Progenitor cell of endocrine pancreas (in vitro differentiated cells): ENCODE results near the gene VPS52. TPM values are rescaled to one million over a fixed set of nuclear protein-coding genes. Genes with fewer than 3 reads are reported as not detected.

Experiments
- DNase-seq: peaks from one replicate; pipeline ENCODE4 v3.0.0; 2021; ENCODE audit warnings: low spot score; ENCODE audit not compliant: unreplicated experiment
- H3K27ac Mint-ChIP-seq: 2 replicates; pipeline ENCODE4 v1.8.0; 2021; ENCODE audit warnings: mild to moderate bottlenecking, moderate library complexity, mixed read lengths
- H3K27me3 Mint-ChIP-seq: 2 replicates; pipeline ENCODE4 v1.8.0; 2021; ENCODE audit warnings: mixed read lengths
- H3K36me3 Mint-ChIP-seq: 2 replicates; pipeline ENCODE4 v1.8.0; 2022; ENCODE audit warnings: mixed read lengths; ENCODE audit not compliant: insufficient read depth
- H3K4me1 Mint-ChIP-seq: 2 replicates; pipeline ENCODE4 v1.8.0; 2021; ENCODE audit warnings: low read depth, mixed read lengths
- H3K4me3 Mint-ChIP-seq: 2 replicates; pipeline ENCODE4 v1.8.0; 2021; ENCODE audit warnings: low read depth, mild to moderate bottlenecking, moderate library complexity, mixed read lengths
- H3K9me3 Mint-ChIP-seq: 2 replicates; pipeline ENCODE4 v1.8.0; 2021; ENCODE audit warnings: low read depth, mixed read lengths
- total RNA-seq: library from RNA; stranded (reverse); gene quantifications from 2 replicates; pipeline ENCODE4 v1.2.1, GENCODE V29; 2021
- TF ChIP-seq, protein P1 (sequence below): fragments of 200-600 bp; sonication (generic); IDR thresholded peaks from one replicate; pipeline ENCODE4 v1.5.0; 2021; ENCODE audit warnings: antibody characterized with exemption, mild to moderate bottlenecking; ENCODE audit not compliant: unreplicated experiment

Gene VPS52
- total RNA-seq, 1 donor from 2014 or later, result 77.2 TPM

DNA sequence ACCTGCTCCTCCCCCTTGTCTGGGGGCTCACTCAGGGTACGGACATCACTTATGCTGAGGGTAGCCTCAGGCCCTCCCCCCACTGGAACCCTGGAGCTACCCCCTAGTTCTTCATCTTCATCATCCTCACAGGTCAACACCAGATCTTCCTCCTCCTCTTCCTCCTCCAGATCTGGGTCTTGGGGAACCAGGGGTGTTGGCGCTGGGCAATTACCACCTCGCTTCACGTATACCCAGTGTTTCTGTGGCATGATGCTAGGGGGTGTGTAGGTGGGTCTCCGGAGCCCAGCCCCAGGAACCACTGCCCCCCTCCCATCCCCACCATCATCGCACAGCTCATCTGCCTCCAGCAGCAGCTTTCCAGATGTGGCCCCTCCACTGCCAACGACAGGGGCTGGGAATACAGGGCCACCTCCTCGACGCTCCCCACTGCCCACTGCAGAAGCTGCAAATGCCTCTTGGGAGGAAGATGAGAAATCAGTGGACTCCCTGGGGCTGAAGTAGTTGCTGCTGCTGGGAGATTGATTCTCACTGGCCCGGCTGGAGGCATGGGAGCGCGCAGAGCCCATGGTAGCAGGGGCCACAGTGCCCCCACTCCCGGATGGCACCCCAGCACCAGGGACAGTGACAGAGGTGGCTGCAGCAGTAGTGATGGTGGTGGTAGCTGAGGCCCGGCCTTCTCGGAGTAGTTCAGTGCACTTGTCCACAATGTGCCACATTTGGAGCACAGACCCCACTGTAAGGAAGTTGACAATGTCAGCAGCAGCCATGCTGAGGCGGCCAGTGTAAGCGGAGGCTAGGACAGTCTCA is 44.3 kb upstream of the VPS52 start:
- Mint-ChIP-seq H3K4me1 (peaks cover 41% of the 10 kb centered on the region), H3K27ac (peak overlapping the region; percentile 73), H3K36me3 (peaks cover 25% of the 10 kb centered on the region), H3K4me3 (peak overlapping the region; percentile 76), H3K9me3 (no peaks in the 10 kb centered on the region), H3K27me3 (peaks cover 3% of the 10 kb centered on the region)
- no peak for DNase-seq
- TF ChIP-seq, protein P1, sequence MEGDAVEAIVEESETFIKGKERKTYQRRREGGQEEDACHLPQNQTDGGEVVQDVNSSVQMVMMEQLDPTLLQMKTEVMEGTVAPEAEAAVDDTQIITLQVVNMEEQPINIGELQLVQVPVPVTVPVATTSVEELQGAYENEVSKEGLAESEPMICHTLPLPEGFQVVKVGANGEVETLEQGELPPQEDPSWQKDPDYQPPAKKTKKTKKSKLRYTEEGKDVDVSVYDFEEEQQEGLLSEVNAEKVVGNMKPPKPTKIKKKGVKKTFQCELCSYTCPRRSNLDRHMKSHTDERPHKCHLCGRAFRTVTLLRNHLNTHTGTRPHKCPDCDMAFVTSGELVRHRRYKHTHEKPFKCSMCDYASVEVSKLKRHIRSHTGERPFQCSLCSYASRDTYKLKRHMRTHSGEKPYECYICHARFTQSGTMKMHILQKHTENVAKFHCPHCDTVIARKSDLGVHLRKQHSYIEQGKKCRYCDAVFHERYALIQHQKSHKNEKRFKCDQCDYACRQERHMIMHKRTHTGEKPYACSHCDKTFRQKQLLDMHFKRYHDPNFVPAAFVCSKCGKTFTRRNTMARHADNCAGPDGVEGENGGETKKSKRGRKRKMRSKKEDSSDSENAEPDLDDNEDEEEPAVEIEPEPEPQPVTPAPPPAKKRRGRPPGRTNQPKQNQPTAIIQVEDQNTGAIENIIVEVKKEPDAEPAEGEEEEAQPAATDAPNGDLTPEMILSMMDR, result no peak

DNA sequence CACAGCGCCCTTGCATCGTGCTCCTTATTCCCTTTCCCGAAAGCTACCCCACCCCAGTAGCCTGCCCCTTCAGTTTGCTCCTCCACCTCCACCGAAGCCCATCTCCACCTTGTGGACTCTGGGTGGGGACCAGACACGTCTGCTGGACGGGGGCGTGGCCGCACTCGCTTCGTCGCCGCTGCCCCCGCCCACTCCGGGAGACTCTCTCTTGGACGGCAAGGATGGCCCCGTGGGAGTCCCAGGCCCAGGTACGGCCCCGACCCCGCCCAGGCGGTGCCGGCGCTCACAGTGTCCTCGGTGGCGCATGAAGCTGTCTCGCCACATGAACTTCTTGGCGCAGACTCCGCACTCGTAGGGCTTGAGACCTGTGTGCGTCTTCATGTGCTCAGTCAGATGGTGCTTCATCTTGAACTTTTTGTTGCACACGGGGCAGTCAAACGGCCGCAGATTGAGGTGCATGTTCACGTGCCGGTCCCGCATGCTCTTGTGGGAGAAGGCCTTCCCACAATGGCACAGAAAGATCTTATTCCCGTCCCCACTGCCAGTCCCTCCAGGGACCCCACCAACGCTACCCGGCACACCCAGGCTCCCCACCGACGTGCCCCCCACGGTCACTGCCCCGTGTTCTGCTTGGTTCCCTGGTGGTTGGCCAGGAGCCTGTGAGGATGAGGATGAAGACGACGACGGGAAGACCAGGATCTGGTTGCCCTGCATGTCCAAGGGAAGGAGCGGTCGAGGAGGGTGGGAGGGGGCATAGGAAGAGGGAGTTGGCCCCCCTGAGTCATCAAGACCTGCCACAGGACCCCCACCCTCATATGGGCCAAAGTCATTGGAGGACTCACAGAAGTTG is 43.5 kb upstream of the VPS52 start:
- no peak for DNase-seq
- TF ChIP-seq, protein P1, result no peak
- H3K9me3 Mint-ChIP-seq, result no peaks in the 10 kb centered on the region
- no peak overlapping the region for H3K27ac Mint-ChIP-seq
- peak overlapping the region; percentile 85 for H3K4me3 Mint-ChIP-seq
- H3K4me1 Mint-ChIP-seq, result peaks cover 40% of the 10 kb centered on the region
- peaks cover 3% of the 10 kb centered on the region for H3K27me3 Mint-ChIP-seq
- peaks cover 21% of the 10 kb centered on the region for H3K36me3 Mint-ChIP-seq

- no peak overlapping the region for H3K27ac Mint-ChIP-seq
- H3K27me3 Mint-ChIP-seq, result peaks cover 3% of the 10 kb centered on the region
- peaks cover 40% of the 10 kb centered on the region for H3K4me1 Mint-ChIP-seq
- H3K9me3 Mint-ChIP-seq, result no peaks in the 10 kb centered on the region
- H3K4me3 Mint-ChIP-seq, result peak overlapping the region; percentile 85
- DNase-seq, result no peak
- TF ChIP-seq, protein P1, result no peak
- H3K36me3 Mint-ChIP-seq, result peaks cover 17% of the 10 kb centered on the region
Observed at GRCh38 chr6:33314515-33314942, 42.9 kb upstream of the VPS52 start.

DNA sequence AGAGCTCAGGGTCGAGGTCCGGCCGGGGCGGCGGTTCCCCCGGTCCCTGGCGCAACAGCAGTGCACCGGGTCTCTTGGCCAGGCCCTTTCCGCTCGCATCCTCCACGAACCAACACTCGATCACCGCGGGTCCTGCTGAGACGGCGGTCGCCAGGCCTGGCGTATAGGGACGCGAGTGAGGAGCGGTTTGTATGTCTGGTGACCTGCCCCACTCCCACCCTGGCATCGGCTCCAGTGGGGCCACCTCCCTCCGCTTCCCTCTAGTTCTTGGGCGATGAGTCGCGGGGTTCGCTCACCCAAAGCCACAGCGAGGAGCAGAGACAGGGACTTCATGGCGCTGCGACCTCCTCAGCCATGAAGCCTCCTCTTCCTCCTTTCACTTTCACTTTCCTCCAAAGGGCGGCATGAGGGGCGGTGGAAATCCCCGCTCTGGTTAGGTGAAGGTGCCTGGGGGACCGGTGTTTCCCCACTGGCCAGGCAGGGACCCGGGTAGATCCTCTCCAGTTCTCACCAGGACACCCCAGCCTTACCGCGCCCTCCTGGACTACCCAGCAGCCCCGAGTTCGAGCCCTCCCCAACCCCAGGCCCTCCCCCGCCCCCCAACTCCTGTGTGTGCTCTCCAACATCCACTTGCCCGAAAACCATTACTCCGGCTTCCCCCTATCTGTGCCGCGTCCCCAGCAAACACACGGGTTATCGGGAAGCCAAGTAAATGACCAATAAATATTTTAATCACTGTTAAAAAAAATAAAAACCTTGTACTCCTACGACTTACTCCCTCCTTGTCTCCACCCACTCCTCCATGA is 42.2 kb upstream of the VPS52 start, which contains the start of gene TAPBP:
Gene TAPBP (minus strand): TSS at position 370 of the 806 bp plus-strand sequence. CDS start 37 bp downstream, at position 333.
- DNase-seq, result no peak
- H3K9me3 Mint-ChIP-seq, result no peaks in the 10 kb centered on the region
- H3K4me1 Mint-ChIP-seq, result peaks cover 38% of the 10 kb centered on the region
- H3K4me3 Mint-ChIP-seq, result peak within 1 kb of the TSS; percentile 85
- H3K27ac Mint-ChIP-seq, result peak within 1 kb of the TSS; percentile 88
- peaks cover 15% of the 10 kb centered on the region for H3K36me3 Mint-ChIP-seq
- TF ChIP-seq, protein P1, result no peak
- H3K27me3 Mint-ChIP-seq, result peaks cover 3% of the 10 kb centered on the region
